ENCODE results near the gene AGER. TPM values are rescaled to one million over a fixed set of nuclear protein-coding genes. Genes with fewer than 3 reads are reported as not detected.
A peak's percentile ranks its signal among the peaks of the same experiment; 100 is the strongest.
"Not testable (repeated sequence)": the region's sequence is repeated elsewhere in the genome, so short reads cannot be mapped to it uniquely, and the experiment has no call there.

AGER gene
- total RNA-seq, 2 donors from 2014 or later = 39.0 to 48.0 TPM

- H3K4me3 Mint-ChIP-seq = peak overlapping the region; percentile 93 to 95
- no peaks in the 10 kb centered on the region for H3K27me3 Mint-ChIP-seq (ENCODE audit: low read depth)
- DNase-seq (peak; percentile 100), ATAC-seq (replicated peaks in 1 of 2) (peak; percentile 89 to 90)
- H3K4me1 Mint-ChIP-seq (ENCODE audit: low read depth) = peaks cover 52% of the 10 kb centered on the region
- H3K36me3 Mint-ChIP-seq (ENCODE audit: insufficient read depth in 2 of 2) = peaks cover 3 to 7% of the 10 kb centered on the region in 2 donors
- H3K9me3 Mint-ChIP-seq = no peaks in the 10 kb centered on the region
- peak overlapping the region; percentile 95 for H3K27ac Mint-ChIP-seq
These were observed 11.5 kb upstream of the AGER start for GRCh38 chr6:32195652-32195901.

GRCh38 chr6:32194825-32195651 is 11.0 kb upstream of the AGER start:
- H3K27ac Mint-ChIP-seq = peak overlapping the region; percentile 95
- DNase-seq = peak in 1 of 2 donors; percentile 37
- no peaks in the 10 kb centered on the region for H3K9me3 Mint-ChIP-seq
- no peak for ATAC-seq (replicated peaks in 1 of 2)
- H3K27me3 Mint-ChIP-seq (ENCODE audit: low read depth) = no peaks in the 10 kb centered on the region
- H3K36me3 Mint-ChIP-seq (ENCODE audit: insufficient read depth in 2 of 2) = peaks cover 5 to 8% of the 10 kb centered on the region in 2 donors
- peaks cover 52% of the 10 kb centered on the region for H3K4me1 Mint-ChIP-seq (ENCODE audit: low read depth)
- H3K4me3 Mint-ChIP-seq = peak overlapping the region; percentile 93 to 95

- Mint-ChIP-seq H3K4me1 (ENCODE audit: low read depth) (peaks cover 52% of the 10 kb centered on the region), H3K27ac (peak overlapping the region; percentile 95), H3K27me3 (ENCODE audit: low read depth) (no peaks in the 10 kb centered on the region), H3K36me3 (ENCODE audit: insufficient read depth in 2 of 2) (peaks cover 6 to 9% of the 10 kb centered on the region in 2 donors), H3K4me3 (peak overlapping the region; percentile 93 to 95), H3K9me3 (no peaks in the 10 kb centered on the region)
- no peak for DNase-seq
- ATAC-seq (replicated peaks in 1 of 2) = no peak
These were observed 10.3 kb upstream of the AGER start for GRCh38 chr6:32194388-32194787.

- Mint-ChIP-seq H3K36me3 (ENCODE audit: insufficient read depth in 2 of 2) (peaks cover 12% of the 10 kb centered on the region in 2 donors), H3K27ac (peak overlapping the region; percentile 93), H3K4me1 (ENCODE audit: low read depth) (peaks cover 65% of the 10 kb centered on the region), H3K4me3 (peak overlapping the region; percentile 94 to 100)
- H3K9me3 Mint-ChIP-seq; DNase-seq; H3K27me3 Mint-ChIP-seq (ENCODE audit: low read depth); ATAC-seq (replicated peaks in 1 of 2): not testable (repeated sequence)
These were observed 9.0 kb upstream of the AGER start for GRCh38 chr6:32193096-32193495.

- H3K36me3 Mint-ChIP-seq (ENCODE audit: insufficient read depth in 2 of 2) = peaks cover 12 to 13% of the 10 kb centered on the region in 2 donors
- H3K9me3 Mint-ChIP-seq = no peaks in the 10 kb centered on the region
- peaks cover 70% of the 10 kb centered on the region for H3K4me1 Mint-ChIP-seq (ENCODE audit: low read depth)
These were observed 8.6 kb upstream of the AGER start, which contains the start of gene GPSM3 for GRCh38 chr6:32192608-32193039. Gene GPSM3, minus strand, starts transcription at chr6:32192643. Its CDS starts 130 bp downstream, at chr6:32192513.

GRCh38 chr6:32191696-32192607 is 7.9 kb upstream of the AGER start:
- DNase-seq (no peak), ATAC-seq (replicated peaks in 1 of 2) (no peak)
- Mint-ChIP-seq H3K36me3 (ENCODE audit: insufficient read depth in 2 of 2) (peaks cover 15 to 18% of the 10 kb centered on the region in 2 donors), H3K27ac (peak overlapping the region; percentile 90), H3K9me3 (no peaks in the 10 kb centered on the region), H3K4me1 (ENCODE audit: low read depth) (peaks cover 73% of the 10 kb centered on the region), H3K4me3 (peak overlapping the region; percentile 94 to 100), H3K27me3 (ENCODE audit: low read depth) (no peaks in the 10 kb centered on the region)

More at GRCh38 chr6:32192608-32193039, 8.6 kb upstream of the AGER start, which contains the start of gene GPSM3:
- H3K27ac Mint-ChIP-seq = peak within 1 kb of the TSS; percentile 93
- H3K27me3 Mint-ChIP-seq (ENCODE audit: low read depth) = no peaks in the 10 kb centered on the region
- H3K4me3 Mint-ChIP-seq = peak within 1 kb of the TSS; percentile 94 to 100
- no peak for ATAC-seq (replicated peaks in 1 of 2)
- DNase-seq = peak; percentile 48 to 67

GRCh38 chr6:32190911-32191677 is 7.0 kb upstream of the AGER start:
- H3K27me3 Mint-ChIP-seq (ENCODE audit: low read depth) = no peaks in the 10 kb centered on the region
- peak overlapping the region; percentile 94 to 100 for H3K4me3 Mint-ChIP-seq
- ATAC-seq (replicated peaks in 1 of 2) (no peak), DNase-seq (no peak)
- peaks cover 19 to 22% of the 10 kb centered on the region in 2 donors for H3K36me3 Mint-ChIP-seq (ENCODE audit: insufficient read depth in 2 of 2)
- peaks cover 74% of the 10 kb centered on the region for H3K4me1 Mint-ChIP-seq (ENCODE audit: low read depth)
- peak overlapping the region; percentile 90 for H3K27ac Mint-ChIP-seq
- H3K9me3 Mint-ChIP-seq = no peaks in the 10 kb centered on the region

- no peaks in the 10 kb centered on the region for H3K27me3 Mint-ChIP-seq (ENCODE audit: low read depth)
These were observed 6.2 kb upstream of the AGER start, which contains the start of gene PBX2 for GRCh38 chr6:32190054-32190851. Gene PBX2, minus strand, starts transcription at chr6:32190202. Its CDS starts 287 bp downstream, at chr6:32189915.

GRCh38 chr6:32189742-32190053 is 5.6 kb upstream of the AGER start:
- DNase-seq = no peak
- H3K4me3 Mint-ChIP-seq = peak overlapping the region; percentile 89 to 92
- no peaks in the 10 kb centered on the region for H3K9me3 Mint-ChIP-seq
- ATAC-seq (replicated peaks in 1 of 2) = no peak
- peaks cover 22 to 25% of the 10 kb centered on the region in 2 donors for H3K36me3 Mint-ChIP-seq (ENCODE audit: insufficient read depth in 2 of 2)
- H3K27me3 Mint-ChIP-seq (ENCODE audit: low read depth) = no peaks in the 10 kb centered on the region
- peaks cover 76% of the 10 kb centered on the region for H3K4me1 Mint-ChIP-seq (ENCODE audit: low read depth)
- H3K27ac Mint-ChIP-seq = peak overlapping the region; percentile 87

More at GRCh38 chr6:32190054-32190851, 6.2 kb upstream of the AGER start, which contains the start of gene PBX2:
- peaks cover 22 to 24% of the 10 kb centered on the region in 2 donors for H3K36me3 Mint-ChIP-seq (ENCODE audit: insufficient read depth in 2 of 2)
- peaks cover 81% of the 10 kb centered on the region for H3K4me1 Mint-ChIP-seq (ENCODE audit: low read depth)
- peak within 1 kb of the TSS; percentile 94 to 100 for H3K4me3 Mint-ChIP-seq
- DNase-seq (peak; percentile 82 to 86), ATAC-seq (replicated peaks in 1 of 2) (peak; percentile 64 to 66)
- H3K27ac Mint-ChIP-seq = peak within 1 kb of the TSS; percentile 97
- no peaks in the 10 kb centered on the region for H3K9me3 Mint-ChIP-seq

GRCh38 chr6:32189069-32189741 is 5.2 kb upstream of the AGER start:
- peak overlapping the region; percentile 89 to 92 for H3K4me3 Mint-ChIP-seq
- peak overlapping the region; percentile 87 for H3K27ac Mint-ChIP-seq
- H3K27me3 Mint-ChIP-seq (ENCODE audit: low read depth) = no peaks in the 10 kb centered on the region
- H3K4me1 Mint-ChIP-seq (ENCODE audit: low read depth) = peaks cover 71% of the 10 kb centered on the region
- H3K9me3 Mint-ChIP-seq = no peaks in the 10 kb centered on the region
- peaks cover 22 to 25% of the 10 kb centered on the region in 2 donors for H3K36me3 Mint-ChIP-seq (ENCODE audit: insufficient read depth in 2 of 2)
- ATAC-seq (replicated peaks in 1 of 2) (no peak), DNase-seq (no peak)

- peak overlapping the region; percentile 87 for H3K27ac Mint-ChIP-seq
- H3K36me3 Mint-ChIP-seq (ENCODE audit: insufficient read depth in 2 of 2) = peaks cover 22 to 25% of the 10 kb centered on the region in 2 donors
- H3K9me3 Mint-ChIP-seq = no peaks in the 10 kb centered on the region
- ATAC-seq (replicated peaks in 1 of 2) = no peak
- no peak for DNase-seq
- H3K4me3 Mint-ChIP-seq = peak overlapping the region; percentile 89 to 92
- H3K4me1 Mint-ChIP-seq (ENCODE audit: low read depth) = peaks cover 64% of the 10 kb centered on the region
- H3K27me3 Mint-ChIP-seq (ENCODE audit: low read depth) = no peaks in the 10 kb centered on the region
These were observed 4.5 kb upstream of the AGER start for GRCh38 chr6:32188381-32189068.
